Measurements from ENCODE around the gene ZKSCAN8. TPM values are rescaled to one million over a fixed set of nuclear protein-coding genes. Genes with fewer than 3 reads are reported as not detected.

ZKSCAN8 gene
- total and polyA plus RNA-seq, 2 donors (not counting 3 experiments of a cell fraction or from before 2014, with no cell fraction given): 9.4 to 19.7 TPM

- dilution Hi-C loops (cut with MboI; ENCODE audit: extremely low pct_ligation_motif_present, low sequenced_read_pairs) (no loop called here), intact Hi-C loops (cut with micrococcal nuclease) (no loop called here)
- CTCF ChIA-PET: no interaction called here
- Histone ChIP-seq H3K9me1 (replicated peaks; ENCODE audit: control insufficient read depth, extremely low read depth, insufficient read depth, low read length) (no peaks in the 10 kb centered on the region), H2AFZ (ENCODE audit: low read depth, low read length) (no peak overlapping the region), H3K27ac (ENCODE audit: insufficient read depth, low read depth, low read length) (no peak overlapping the region), H3K79me2 (ENCODE audit: control insufficient read depth, insufficient read depth, low read length) (no peaks in the 10 kb centered on the region), H4K20me1 (replicated peaks; ENCODE audit: control insufficient read depth, extremely low read depth, insufficient read depth, low read length) (no peaks in the 10 kb centered on the region), H3K36me3 (ENCODE audit: control insufficient read depth in 2 of 2, extremely low read depth in 1 of 2, insufficient read depth in 2 of 2, low read length in 2 of 2) (no peaks in the 10 kb centered on the region), H3K27me3 (ENCODE audit: control insufficient read depth in 2 of 2, insufficient read depth in 2 of 2, low read length in 2 of 2) (peaks cover 2 to 5% of the 10 kb centered on the region in 2 experiments), H3K4me3 (replicated peaks in 1 of 3; ENCODE audit: insufficient read depth in 1 of 3, low read depth in 1 of 3, low read length in 3 of 3) (no peak overlapping the region), H3K9me3 (replicated peaks; ENCODE audit: control insufficient read depth, insufficient read depth, low read length) (no peaks in the 10 kb centered on the region), H3K9ac (replicated peaks; ENCODE audit: extremely low read depth, insufficient read depth, low read length) (no peak overlapping the region), H3K4me1 (ENCODE audit: control insufficient read depth, extremely low read depth, insufficient read depth, low read length) (peaks cover 6% of the 10 kb centered on the region), H3K4me2 (ENCODE audit: insufficient read depth, low read length) (no peak overlapping the region)
- BruUV-seq (replicated peaks): no TSS peak
- POLR2A ChIA-PET: no interaction called here
- no peak for FAIRE-seq
- DNase-seq (ENCODE audit: low read depth, low spot score): no peak
- TF ChIP-seq MAX (IDR thresholded peaks at IDR 0.05; ENCODE audit: insufficient read depth, insufficient read length): no peak
- TF ChIP-seq FOS (IDR thresholded peaks at IDR 0.05; ENCODE audit: borderline replicate concordance, insufficient read depth, low read length): no peak
- no peak for TF ChIP-seq GATA2 (IDR thresholded peaks at IDR 0.05; ENCODE audit: insufficient read depth, insufficient read length, low read depth, low read length)
- no peak for TF ChIP-seq POLR2AphosphoS5 (IDR thresholded peaks at IDR 0.05; ENCODE audit: insufficient read depth, low read depth, low read length)
- no peak for TF ChIP-seq CTCF (IDR thresholded peaks at IDR 0.05; ENCODE audit: extremely low read depth in 1 of 2, insufficient read depth in 1 of 2, low read depth in 1 of 2, low read length in 2 of 2)
- TF ChIP-seq POLR2A (IDR thresholded peaks at IDR 0.05; ENCODE audit: low read depth, low read length): no peak
- no peak for TF ChIP-seq MYC (IDR thresholded peaks at IDR 0.05; ENCODE audit: low read depth, low read length)
- no peak for TF ChIP-seq JUN (IDR thresholded peaks at IDR 0.05; ENCODE audit: borderline replicate concordance, insufficient read depth, insufficient read length, low read depth)
- TF ChIP-seq EZH2 (IDR thresholded peaks at IDR 0.05; ENCODE audit: borderline replicate concordance, low read depth, low read length, severe bottlenecking): no peak
These were observed 34.2 kb upstream of the ZKSCAN8 start for GRCh38 chr6:28107506-28107905.

Measured in endothelial cell of umbilical vein (primary cell).